Measurements from ENCODE around the gene CDK4.
"Not testable (repeated sequence)": the region's sequence is repeated elsewhere in the genome, so short reads cannot be mapped to it uniquely, and the experiment has no call there.

CDK4 gene

GRCh38 chr12:57715786-57716185 is 36.3 kb downstream of the CDK4 start:
- peak overlapping the region; percentile 72 for H3K27ac ChIP-seq (ENCODE audit: low read depth, low read length, poor library complexity, severe bottlenecking)
- no peaks in the 10 kb centered on the region for H4K20me1 ChIP-seq (ENCODE audit: insufficient read depth, low read length)
- peaks cover 7% of the 10 kb centered on the region for H3K4me1 ChIP-seq (ENCODE audit: insufficient read depth, low read length, severe bottlenecking)
- H3K4me2 ChIP-seq (ENCODE audit: low read length) = peak overlapping the region; percentile 8; the same call in 1 of the 2 replicates
- no peaks in the 10 kb centered on the region for H3F3A ChIP-seq (ENCODE audit: insufficient read depth, low read length)
- no peaks in the 10 kb centered on the region for H3K9me2 ChIP-seq (ENCODE audit: low read depth, low read length)
- H3K79me2 ChIP-seq (ENCODE audit: insufficient read depth, low read length) = no peaks in the 10 kb centered on the region
- peak overlapping the region; percentile 41; the same call in 1 of the 2 replicates for H3K9ac ChIP-seq (ENCODE audit: low read length)
- H2AFZ ChIP-seq (ENCODE audit: low read length) = no peak overlapping the region
- TF ChIP-seq CTCF (IDR thresholded peaks at IDR 0.05; ENCODE audit: low read length) (no peak), EZH2 (IDR thresholded peaks at IDR 0.05; ENCODE audit: borderline replicate concordance, low read length) (no peak)
- no peaks in the 10 kb centered on the region for H3K27me3 ChIP-seq (ENCODE audit: insufficient read depth, low read length)
- no peaks in the 10 kb centered on the region for H3K9me3 ChIP-seq (ENCODE audit: low read length)
- peaks cover 77% of the 10 kb centered on the region for H3K36me3 ChIP-seq (ENCODE audit: insufficient read depth, low read length)
- H3K4me3 ChIP-seq (ENCODE audit: low read depth, low read length, poor library complexity, severe bottlenecking) = no peak overlapping the region

GRCh38 chr12:57715036-57715748 is 36.9 kb downstream of the CDK4 start:
- H3K4me3 ChIP-seq (ENCODE audit: low read depth, low read length, poor library complexity, severe bottlenecking); H3K79me2 ChIP-seq (ENCODE audit: insufficient read depth, low read length); H3K9me3 ChIP-seq (ENCODE audit: low read length); H3K4me1 ChIP-seq (ENCODE audit: insufficient read depth, low read length, severe bottlenecking); H3K27me3 ChIP-seq (ENCODE audit: insufficient read depth, low read length); H2AFZ ChIP-seq (ENCODE audit: low read length); H4K20me1 ChIP-seq (ENCODE audit: insufficient read depth, low read length); H3K9me2 ChIP-seq (ENCODE audit: low read depth, low read length); H3F3A ChIP-seq (ENCODE audit: insufficient read depth, low read length): not testable (repeated sequence)
- H3K27ac ChIP-seq (ENCODE audit: low read depth, low read length, poor library complexity, severe bottlenecking) = peak overlapping the region; percentile 72
- H3K9ac ChIP-seq (ENCODE audit: low read length) = peak overlapping the region; percentile 41; the same call in 1 of the 2 replicates
- H3K36me3 ChIP-seq (ENCODE audit: insufficient read depth, low read length) = peaks cover 73% of the 10 kb centered on the region
- H3K4me2 ChIP-seq (ENCODE audit: low read length) = peak overlapping the region; percentile 8; the same call in 1 of the 2 replicates

- Histone ChIP-seq H4K20me1 (ENCODE audit: insufficient read depth, low read length) (no peaks in the 10 kb centered on the region), H3K4me2 (ENCODE audit: low read length) (no peak overlapping the region), H3K27ac (ENCODE audit: low read depth, low read length, poor library complexity, severe bottlenecking) (no peak overlapping the region), H3K4me3 (ENCODE audit: low read depth, low read length, poor library complexity, severe bottlenecking) (no peak overlapping the region), H3K9ac (ENCODE audit: low read length) (no peak overlapping the region), H3K79me2 (ENCODE audit: insufficient read depth, low read length) (no peaks in the 10 kb centered on the region), H3K36me3 (ENCODE audit: insufficient read depth, low read length) (peaks cover 58% of the 10 kb centered on the region), H2AFZ (ENCODE audit: low read length) (no peak overlapping the region), H3K4me1 (ENCODE audit: insufficient read depth, low read length, severe bottlenecking) (peaks cover 7% of the 10 kb centered on the region), H3F3A (ENCODE audit: insufficient read depth, low read length) (peaks cover 2% of the 10 kb centered on the region; the same call in 1 of the 2 replicates), H3K9me3 (ENCODE audit: low read length) (no peaks in the 10 kb centered on the region), H3K9me2 (ENCODE audit: low read depth, low read length) (no peaks in the 10 kb centered on the region), H3K27me3 (ENCODE audit: insufficient read depth, low read length) (no peaks in the 10 kb centered on the region)
- no peak for TF ChIP-seq CTCF (IDR thresholded peaks at IDR 0.05; ENCODE audit: low read length)
- TF ChIP-seq EZH2 (IDR thresholded peaks at IDR 0.05; ENCODE audit: borderline replicate concordance, low read length) = no peak
Observed at GRCh38 chr12:57713209-57713608, 38.9 kb downstream of the CDK4 start.

- H4K20me1 ChIP-seq (ENCODE audit: insufficient read depth, low read length) = no peaks in the 10 kb centered on the region
- no peak overlapping the region for H3K4me2 ChIP-seq (ENCODE audit: low read length)
- TF ChIP-seq CTCF (IDR thresholded peaks at IDR 0.05; ENCODE audit: low read length) (no peak), EZH2 (IDR thresholded peaks at IDR 0.05; ENCODE audit: borderline replicate concordance, low read length) (no peak)
- peaks cover 53% of the 10 kb centered on the region for H3K36me3 ChIP-seq (ENCODE audit: insufficient read depth, low read length)
- no peaks in the 10 kb centered on the region for H3K9me3 ChIP-seq (ENCODE audit: low read length)
- no peak overlapping the region for H2AFZ ChIP-seq (ENCODE audit: low read length)
- H3K9ac ChIP-seq (ENCODE audit: low read length) = no peak overlapping the region
- H3K4me1 ChIP-seq (ENCODE audit: insufficient read depth, low read length, severe bottlenecking) = peaks cover 7% of the 10 kb centered on the region
- H3K27ac ChIP-seq (ENCODE audit: low read depth, low read length, poor library complexity, severe bottlenecking) = no peak overlapping the region
- H3K27me3 ChIP-seq (ENCODE audit: insufficient read depth, low read length) = no peaks in the 10 kb centered on the region
- H3K4me3 ChIP-seq (ENCODE audit: low read depth, low read length, poor library complexity, severe bottlenecking) = no peak overlapping the region
- H3F3A ChIP-seq (ENCODE audit: insufficient read depth, low read length) = peaks cover 2% of the 10 kb centered on the region; the same call in 1 of the 2 replicates
- no peaks in the 10 kb centered on the region for H3K9me2 ChIP-seq (ENCODE audit: low read depth, low read length)
- H3K79me2 ChIP-seq (ENCODE audit: insufficient read depth, low read length) = no peaks in the 10 kb centered on the region
Observed at GRCh38 chr12:57712701-57713100, 39.4 kb downstream of the CDK4 start.
